Aorta (tissue), 5 donors: Measurements from ENCODE around the gene CEP128. TPM values are rescaled to one million over a fixed set of nuclear protein-coding genes. Genes with fewer than 3 reads are reported as not detected.

Source experiments
- ATAC-seq: fragments of 200-7000 bp; cut with Tn5 transposase; one replicate; pipeline ENCODE4 v1.9.1; 2022; ENCODE audit warnings: moderate library complexity; ENCODE audit not compliant: low FRiP score
- DNase-seq, 2 donors: peaks; one replicate each; pipeline ENCODE4 v3.0.0-alpha.2; 2020
- H3K27ac ChIP-seq, 2 donors: one replicate each; pipeline ENCODE4 v1.5.1; 2013; ENCODE audit warnings: low read length in 2 of 2, mild to moderate bottlenecking in 2 of 2, moderate library complexity in 2 of 2, control low read depth in 1 of 2, inconsistent platforms in 1 of 2, low read depth in 1 of 2
- H3K27me3 ChIP-seq, 2 donors: one replicate each; pipeline ENCODE4 v1.6.1; 2013; ENCODE audit warnings: control low read depth in 1 of 2, low read length in 1 of 2, mild to moderate bottlenecking in 1 of 2, moderate library complexity in 1 of 2; ENCODE audit not compliant: insufficient read depth in 2 of 2, control insufficient read depth in 1 of 2
- H3K36me3 ChIP-seq, 2 donors: one replicate each; pipeline ENCODE4 v1.6.1; 2013; ENCODE audit warnings: control low read depth in 1 of 2, low read length in 1 of 2, mild to moderate bottlenecking in 1 of 2; ENCODE audit not compliant: insufficient read depth in 2 of 2, control insufficient read depth in 1 of 2
- H3K4me1 ChIP-seq, 2 donors: one replicate each; pipeline ENCODE4 v1.6.1; 2013; ENCODE audit warnings: low read length in 2 of 2, control low read depth in 1 of 2, mild to moderate bottlenecking in 1 of 2, moderate library complexity in 1 of 2; ENCODE audit not compliant: insufficient read depth in 2 of 2, control insufficient read depth in 1 of 2
- H3K4me3 ChIP-seq, 2 donors: one replicate each; pipeline ENCODE4 v1.5.1; 2013; ENCODE audit warnings: low read length in 2 of 2, control low read depth in 1 of 2, mild to moderate bottlenecking in 1 of 2
- H3K9me3 ChIP-seq: one replicate; pipeline ENCODE4 v1.6.1; 2013; ENCODE audit warnings: mild to moderate bottlenecking, low read length; ENCODE audit not compliant: control insufficient read depth
- WGBS, 2 donors: extraction: QIAGEN DNeasy Blood & Tissue Kit; methylation state at CpG; one replicate each; pipeline ENCODE4 v1.1.7; 2013; 5-methylcytosine and 5-hydroxymethylcytosine counted together
- intact Hi-C, 2 donors: fragments of 100-400 bp; cut with DNase I; formaldehyde crosslinking; loops; one replicate each; pipeline versions ENCODE4 v1.14.2 to v1.15.0; 2022
- polyA plus RNA-seq, 2 donors: library from polyadenylated mRNA; stranded (reverse); fragments of 200-250 nt; gene quantifications; one replicate each; pipeline ENCODE4 v1.2.3, GENCODE V29; 2013
- total RNA-seq, 2 donors: library from RNA; stranded (reverse); fragmentation: NEBNext Ultra II Directional; extraction: Animal tissue kit (Norgen Biotek cat#: 25700); gene quantifications; one replicate each; pipeline ENCODE4 v1.2.1, GENCODE V29; 2021
- donor health status: healthy with polysubstance abuse.
- donor health status: Bipolar disorder and iron deficiency.
- donor health status: DM: no; HTN: no; CAD: no.
- donor health status: DM: no; HTN: no; CAD: no.
- donor health status: DM: yes; HTN: yes; CAD: no.

CEP128 gene
- total and polyA plus RNA-seq, 4 donors: 0.95 to 8.4 (median 4.4) TPM

GRCh38 chr14:80678436-80678835, 263.1 kb downstream of the CEP128 start:
- H3K4me1 ChIP-seq: no peaks in the 10 kb centered on the region
- ATAC-seq: no peak
- H3K9me3 ChIP-seq: peaks cover 4% of the 10 kb centered on the region
- H3K27me3 ChIP-seq: no peaks in the 10 kb centered on the region
- no peak for DNase-seq
- WGBS, 2 donors: 90 to 98% methylated on average over 3 of the region's 3 CpGs
- no peak overlapping the region for H3K4me3 ChIP-seq
- no peak overlapping the region for H3K27ac ChIP-seq
- H3K36me3 ChIP-seq: no peaks in the 10 kb centered on the region
- intact Hi-C loops: no loop called here

- H3K27me3 ChIP-seq: no peaks in the 10 kb centered on the region
- H3K9me3 ChIP-seq: no peaks in the 10 kb centered on the region
- H3K4me3 ChIP-seq: no peak overlapping the region
- H3K36me3 ChIP-seq: no peaks in the 10 kb centered on the region
- no peak overlapping the region for H3K27ac ChIP-seq
- DNase-seq (no peak), ATAC-seq (no peak)
- 46 to 55% methylated on average over 2 of the region's 2 CpGs for WGBS, 2 donors
- intact Hi-C loops: no loop called here
- H3K4me1 ChIP-seq: no peaks in the 10 kb centered on the region
Measured at GRCh38 chr14:80669426-80669825, 272.1 kb downstream of the CEP128 start.

GRCh38 chr14:80664576-80664975, 277.0 kb downstream of the CEP128 start:
- 93% methylated on average over 2 of the region's 2 CpGs for WGBS, 2 donors
- no peaks in the 10 kb centered on the region for H3K36me3 ChIP-seq
- DNase-seq (no peak), ATAC-seq (no peak)
- no peak overlapping the region for H3K27ac ChIP-seq
- no peaks in the 10 kb centered on the region for H3K4me1 ChIP-seq
- H3K27me3 ChIP-seq: no peaks in the 10 kb centered on the region
- no peaks in the 10 kb centered on the region for H3K9me3 ChIP-seq
- no peak overlapping the region for H3K4me3 ChIP-seq
- intact Hi-C loops: no loop called here

GRCh38 chr14:80663541-80663940, 278.0 kb downstream of the CEP128 start:
- 74 to 76% methylated on average over 2 of the region's 2 CpGs for WGBS, 2 donors
- Histone ChIP-seq H3K27me3 (no peaks in the 10 kb centered on the region), H3K27ac (no peak overlapping the region), H3K36me3 (no peaks in the 10 kb centered on the region), H3K9me3 (no peaks in the 10 kb centered on the region), H3K4me3 (no peak overlapping the region), H3K4me1 (no peaks in the 10 kb centered on the region)
- ATAC-seq (no peak), DNase-seq (no peak)
- intact Hi-C loops: no loop called here

GRCh38 chr14:80659783-80660182, 281.8 kb downstream of the CEP128 start:
- H3K9me3 ChIP-seq: no peaks in the 10 kb centered on the region
- no peaks in the 10 kb centered on the region for H3K27me3 ChIP-seq
- H3K36me3 ChIP-seq: no peaks in the 10 kb centered on the region
- intact Hi-C loops: no loop called here
- WGBS, 2 donors: 75 to 97% methylated on average over 2 of the region's 2 CpGs
- no peak for DNase-seq
- H3K27ac ChIP-seq: no peak overlapping the region
- ATAC-seq: no peak
- H3K4me1 ChIP-seq: no peaks in the 10 kb centered on the region
- no peak overlapping the region for H3K4me3 ChIP-seq

GRCh38 chr14:80658733-80659132, 282.8 kb downstream of the CEP128 start:
- WGBS, 2 donors: 37 to 45% methylated on average over 1 of the region's 1 CpG
- Histone ChIP-seq H3K27me3 (no peaks in the 10 kb centered on the region), H3K36me3 (no peaks in the 10 kb centered on the region), H3K27ac (no peak overlapping the region), H3K4me3 (no peak overlapping the region), H3K9me3 (no peaks in the 10 kb centered on the region), H3K4me1 (no peaks in the 10 kb centered on the region)
- DNase-seq: no peak
- no peak for ATAC-seq
- intact Hi-C loops: no loop called here

- Histone ChIP-seq H3K27me3 (no peaks in the 10 kb centered on the region), H3K36me3 (no peaks in the 10 kb centered on the region), H3K27ac (no peak overlapping the region), H3K9me3 (no peaks in the 10 kb centered on the region), H3K4me3 (no peak overlapping the region), H3K4me1 (no peaks in the 10 kb centered on the region)
- 95 to 100% methylated on average over 1 of the region's 1 CpG for WGBS, 2 donors
- intact Hi-C loops: no loop called here
- ATAC-seq (no peak), DNase-seq (no peak)
Measured at GRCh38 chr14:80658155-80658554, 283.4 kb downstream of the CEP128 start.

- no peak for ATAC-seq
Measured at GRCh38 chr14:80653956-80654355, 287.6 kb downstream of the CEP128 start.

GRCh38 chr14:80645667-80646413, 295.7 kb downstream of the CEP128 start:
- Histone ChIP-seq H3K9me3 (no peaks in the 10 kb centered on the region), H3K27me3 (no peaks in the 10 kb centered on the region), H3K27ac (no peak overlapping the region), H3K36me3 (no peaks in the 10 kb centered on the region), H3K4me1 (no peaks in the 10 kb centered on the region), H3K4me3 (no peak overlapping the region)
- WGBS, 2 donors: 93 to 96% methylated on average over 5 of the region's 5 CpGs
- no peak for ATAC-seq
- intact Hi-C loops: no loop called here
- DNase-seq: no peak

More at GRCh38 chr14:80653956-80654355, 287.6 kb downstream of the CEP128 start:
- Histone ChIP-seq H3K27ac (no peak overlapping the region), H3K4me1 (no peaks in the 10 kb centered on the region), H3K4me3 (no peak overlapping the region), H3K36me3 (no peaks in the 10 kb centered on the region), H3K9me3 (no peaks in the 10 kb centered on the region), H3K27me3 (no peaks in the 10 kb centered on the region)
- DNase-seq: no peak
- intact Hi-C loops: no loop called here
- 89 to 91% methylated on average over 3 of the region's 3 CpGs for WGBS, 2 donors
